ENCODE data around the gene IMP4.

DNA sequence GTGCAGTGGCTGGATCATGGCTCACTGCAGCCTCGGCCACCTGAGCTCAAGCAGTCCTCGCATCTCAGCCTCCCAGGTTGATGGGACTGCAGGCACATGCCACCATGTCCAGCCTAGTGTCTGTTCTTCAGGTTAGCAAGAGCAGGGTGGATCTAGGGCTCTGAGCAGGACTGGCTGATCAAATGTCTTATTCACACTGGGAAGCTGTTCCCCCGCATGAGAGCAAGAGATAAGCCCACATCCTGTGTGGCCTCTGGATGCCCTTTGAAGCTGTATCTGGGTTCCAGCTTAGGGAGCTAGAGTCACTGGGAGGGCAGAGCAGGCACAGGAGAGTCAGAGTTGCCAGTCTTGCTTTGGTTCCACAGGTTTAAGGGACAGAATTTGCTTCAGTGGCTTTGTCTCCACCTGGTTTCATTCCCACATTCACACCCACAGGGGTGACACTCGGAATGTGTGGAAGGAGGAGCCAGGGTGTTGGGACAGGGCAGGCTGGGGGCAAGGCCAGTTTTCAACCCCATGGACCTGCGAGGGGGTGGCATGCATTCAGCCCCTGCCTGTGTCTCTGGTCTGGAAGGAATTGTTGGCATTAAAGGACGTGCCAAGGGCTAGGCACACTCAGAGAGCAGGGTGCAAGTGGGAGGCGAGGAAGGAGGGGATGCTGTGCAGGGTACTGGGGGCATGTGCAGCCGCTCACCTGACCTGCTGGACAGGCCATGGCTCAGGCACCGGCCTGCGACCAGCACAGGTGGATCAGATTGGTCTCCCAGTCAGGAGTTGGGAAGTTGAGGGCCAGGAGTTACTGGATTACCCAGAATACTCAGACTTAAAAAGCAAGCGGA, 37.6 kb downstream of the IMP4 start:
- no peak for TF ChIP-seq POLR2A (IDR thresholded peaks at IDR 0.05)
- TF ChIP-seq, protein P1, sequence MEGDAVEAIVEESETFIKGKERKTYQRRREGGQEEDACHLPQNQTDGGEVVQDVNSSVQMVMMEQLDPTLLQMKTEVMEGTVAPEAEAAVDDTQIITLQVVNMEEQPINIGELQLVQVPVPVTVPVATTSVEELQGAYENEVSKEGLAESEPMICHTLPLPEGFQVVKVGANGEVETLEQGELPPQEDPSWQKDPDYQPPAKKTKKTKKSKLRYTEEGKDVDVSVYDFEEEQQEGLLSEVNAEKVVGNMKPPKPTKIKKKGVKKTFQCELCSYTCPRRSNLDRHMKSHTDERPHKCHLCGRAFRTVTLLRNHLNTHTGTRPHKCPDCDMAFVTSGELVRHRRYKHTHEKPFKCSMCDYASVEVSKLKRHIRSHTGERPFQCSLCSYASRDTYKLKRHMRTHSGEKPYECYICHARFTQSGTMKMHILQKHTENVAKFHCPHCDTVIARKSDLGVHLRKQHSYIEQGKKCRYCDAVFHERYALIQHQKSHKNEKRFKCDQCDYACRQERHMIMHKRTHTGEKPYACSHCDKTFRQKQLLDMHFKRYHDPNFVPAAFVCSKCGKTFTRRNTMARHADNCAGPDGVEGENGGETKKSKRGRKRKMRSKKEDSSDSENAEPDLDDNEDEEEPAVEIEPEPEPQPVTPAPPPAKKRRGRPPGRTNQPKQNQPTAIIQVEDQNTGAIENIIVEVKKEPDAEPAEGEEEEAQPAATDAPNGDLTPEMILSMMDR (IDR thresholded peaks at IDR 0.05) = no peak
